ENCODE measurements around the gene CAMTA1. TPM values are rescaled to one million over a fixed set of nuclear protein-coding genes. Genes with fewer than 3 reads are reported as not detected.

Gene CAMTA1
- total RNA-seq, 1 donor from 2014 or later: 115 TPM

GRCh38 chr1:7644961-7645750 lies 859.9 kb downstream of the CAMTA1 start:
- DNase-seq: no peak

GRCh38 chr1:7645751-7646048 lies 860.4 kb downstream of the CAMTA1 start:
- no peak for DNase-seq

- no peak for DNase-seq
These were observed 860.9 kb downstream of the CAMTA1 start for GRCh38 chr1:7646164-7646563.

DNA sequence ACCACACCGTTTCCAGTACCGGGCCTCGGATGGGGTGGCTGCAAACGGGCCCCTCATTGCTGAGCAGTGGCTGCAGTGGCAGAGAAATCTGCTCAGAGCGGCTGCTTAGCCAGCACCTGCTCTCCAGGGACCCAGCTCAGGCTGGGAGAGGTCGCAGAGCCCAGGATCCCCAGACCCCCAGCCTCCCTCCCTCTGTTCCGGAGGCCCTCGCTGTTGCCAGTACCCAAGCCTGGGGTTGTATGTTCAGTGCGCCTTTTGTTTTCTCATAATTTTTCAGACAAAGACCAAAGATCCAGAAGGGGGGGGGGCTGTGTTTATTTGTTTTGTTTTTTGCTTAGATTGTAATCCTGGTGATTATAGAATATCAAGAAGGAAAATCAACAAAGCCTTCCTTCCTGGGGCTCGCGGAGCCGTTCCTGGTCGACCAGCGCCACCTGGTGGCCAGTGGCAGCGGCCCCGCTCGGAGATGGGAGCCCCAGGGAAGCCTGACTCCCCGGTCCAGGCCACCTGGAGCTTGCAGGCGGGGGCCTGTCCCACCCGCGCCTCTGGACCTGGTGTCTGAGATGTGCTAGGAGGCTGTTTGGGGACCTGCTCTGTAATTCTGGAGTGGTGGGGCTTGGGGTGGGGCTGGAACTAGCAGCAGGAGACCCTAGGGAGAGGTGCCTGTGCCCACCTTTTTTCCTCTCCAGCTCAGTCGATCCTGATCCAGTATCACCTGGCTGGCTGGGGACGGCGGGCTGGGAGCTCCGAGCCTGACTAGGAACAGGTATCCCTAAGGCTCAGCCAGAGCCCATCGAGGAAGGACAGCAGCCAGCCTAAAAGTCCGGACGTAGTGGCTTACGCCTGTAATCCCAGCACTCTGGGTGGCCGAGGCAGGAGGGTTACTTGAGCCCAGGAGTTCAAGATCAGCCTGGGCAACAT lies 862.0 kb downstream of the CAMTA1 start:
- peak; percentile 34 for DNase-seq

DNA sequence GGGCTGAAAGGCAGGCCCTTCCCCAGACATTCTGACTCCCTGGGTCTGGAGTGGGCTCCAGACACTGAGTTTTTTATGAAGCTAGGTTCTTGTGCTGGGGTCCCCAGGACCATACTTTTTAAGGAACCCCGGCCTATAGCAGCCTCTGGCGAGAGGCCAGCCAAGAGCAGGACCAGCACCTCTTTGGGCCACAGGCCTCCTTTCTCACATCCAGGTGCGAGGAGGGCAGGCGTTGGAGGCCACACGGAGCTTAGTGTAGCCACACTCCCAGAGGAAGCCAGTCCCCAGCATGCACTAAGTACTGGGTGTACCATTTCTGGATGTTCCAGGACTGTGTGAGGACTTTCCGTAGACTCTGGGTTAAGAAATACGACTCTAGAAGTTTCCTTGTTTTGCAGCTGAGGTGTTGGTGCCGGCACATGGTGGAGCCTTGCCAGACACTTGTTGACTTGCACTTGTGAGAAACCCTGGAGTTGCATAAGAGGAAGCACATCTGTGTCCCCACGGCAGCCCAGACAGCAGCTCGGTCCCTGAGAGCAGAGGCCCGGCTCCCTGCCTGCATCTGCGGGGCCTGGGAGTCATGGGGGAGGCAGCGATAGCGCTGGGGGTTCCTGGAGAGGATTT lies 863.6 kb downstream of the CAMTA1 start:
- no peak for DNase-seq

GRCh38 chr1:7650801-7651200 lies 865.5 kb downstream of the CAMTA1 start:
- DNase-seq: no peak

GRCh38 chr1:7651203-7651602 lies 865.9 kb downstream of the CAMTA1 start:
- DNase-seq: no peak

GRCh38 chr1:7652061-7652460 lies 866.8 kb downstream of the CAMTA1 start:
- DNase-seq: no peak

GRCh38 chr1:7652515-7653098 lies 867.4 kb downstream of the CAMTA1 start:
- DNase-seq: no peak

GRCh38 chr1:7654725-7655124 lies 869.5 kb downstream of the CAMTA1 start:
- DNase-seq: no peak

GRCh38 chr1:7655354-7655753 lies 870.1 kb downstream of the CAMTA1 start:
- DNase-seq: no peak

DNA sequence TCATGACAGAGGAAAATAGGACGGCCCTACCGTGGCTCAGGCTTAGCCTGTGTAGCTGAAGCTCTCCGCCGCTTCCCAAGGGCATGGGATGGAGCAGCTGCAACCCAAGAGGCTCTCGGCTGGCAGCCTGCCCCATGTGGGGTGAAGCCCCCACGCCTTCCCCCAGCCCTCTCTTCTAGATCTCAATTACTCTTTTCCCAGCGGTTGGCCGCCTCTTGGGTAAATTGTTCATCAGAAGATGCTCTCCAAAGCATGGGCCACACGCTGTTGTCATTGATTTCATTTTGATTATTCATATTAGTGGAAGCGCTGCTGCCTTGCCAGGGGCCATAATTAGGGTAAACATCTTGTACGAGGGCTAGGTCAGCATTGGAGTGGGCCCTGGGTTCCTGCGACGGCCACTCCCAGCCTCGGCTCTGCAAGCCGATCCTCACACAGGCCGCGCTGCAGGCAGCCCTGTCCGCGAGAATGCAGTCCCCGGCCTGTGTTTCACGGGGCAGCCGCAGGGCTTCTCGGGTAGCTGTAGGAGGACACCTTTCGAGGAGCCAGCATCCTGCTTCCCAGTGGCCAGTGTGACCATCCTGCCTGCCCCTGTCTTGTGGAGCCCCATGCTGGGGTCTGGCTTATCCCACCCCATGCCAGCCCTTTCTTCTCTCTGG lies 871.4 kb downstream of the CAMTA1 start:
- DNase-seq: no peak

GRCh38 chr1:7657287-7658016 lies 872.2 kb downstream of the CAMTA1 start:
- DNase-seq: no peak

- DNase-seq: no peak
These were observed 872.8 kb downstream of the CAMTA1 start for GRCh38 chr1:7658099-7658498.

- no peak for DNase-seq
These were observed 874.3 kb downstream of the CAMTA1 start for GRCh38 chr1:7659514-7659913.

- no peak for DNase-seq
These were observed 878.3 kb downstream of the CAMTA1 start for GRCh38 chr1:7663451-7664146.

DNA sequence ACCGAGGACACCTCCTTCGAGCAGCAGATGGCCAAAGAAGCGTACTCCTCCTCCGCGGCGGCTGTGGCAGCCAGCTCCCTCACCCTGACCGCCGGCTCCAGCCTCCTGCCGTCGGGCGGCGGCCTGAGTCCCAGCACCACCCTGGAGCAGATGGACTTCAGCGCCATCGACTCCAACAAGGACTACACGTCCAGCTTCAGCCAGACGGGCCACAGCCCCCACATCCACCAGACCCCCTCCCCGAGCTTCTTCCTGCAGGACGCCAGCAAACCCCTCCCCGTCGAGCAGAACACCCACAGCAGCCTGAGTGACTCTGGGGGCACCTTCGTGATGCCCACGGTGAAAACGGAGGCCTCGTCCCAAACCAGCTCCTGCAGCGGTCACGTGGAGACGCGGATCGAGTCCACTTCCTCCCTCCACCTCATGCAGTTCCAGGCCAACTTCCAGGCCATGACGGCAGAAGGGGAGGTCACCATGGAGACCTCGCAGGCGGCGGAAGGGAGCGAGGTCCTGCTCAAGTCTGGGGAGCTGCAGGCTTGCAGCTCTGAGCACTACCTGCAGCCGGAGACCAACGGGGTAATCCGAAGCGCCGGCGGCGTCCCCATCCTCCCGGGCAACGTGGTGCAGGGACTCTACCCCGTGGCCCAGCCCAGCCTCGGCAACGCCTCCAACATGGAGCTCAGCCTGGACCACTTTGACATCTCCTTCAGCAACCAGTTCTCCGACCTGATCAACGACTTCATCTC lies 879.1 kb downstream of the CAMTA1 start:
- no peak for DNase-seq

DNA sequence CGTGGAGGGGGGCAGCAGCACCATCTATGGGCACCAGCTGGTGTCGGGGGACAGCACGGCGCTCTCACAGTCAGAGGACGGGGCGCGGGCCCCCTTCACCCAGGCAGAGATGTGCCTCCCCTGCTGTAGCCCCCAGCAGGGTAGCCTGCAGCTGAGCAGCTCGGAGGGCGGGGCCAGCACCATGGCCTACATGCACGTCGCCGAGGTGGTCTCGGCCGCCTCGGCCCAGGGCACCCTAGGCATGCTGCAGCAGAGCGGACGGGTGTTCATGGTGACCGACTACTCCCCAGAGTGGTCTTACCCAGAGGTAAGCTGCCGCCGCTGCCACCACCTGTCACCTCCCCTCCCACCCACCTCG lies 879.6 kb downstream of the CAMTA1 start:
- no peak for DNase-seq

DNA sequence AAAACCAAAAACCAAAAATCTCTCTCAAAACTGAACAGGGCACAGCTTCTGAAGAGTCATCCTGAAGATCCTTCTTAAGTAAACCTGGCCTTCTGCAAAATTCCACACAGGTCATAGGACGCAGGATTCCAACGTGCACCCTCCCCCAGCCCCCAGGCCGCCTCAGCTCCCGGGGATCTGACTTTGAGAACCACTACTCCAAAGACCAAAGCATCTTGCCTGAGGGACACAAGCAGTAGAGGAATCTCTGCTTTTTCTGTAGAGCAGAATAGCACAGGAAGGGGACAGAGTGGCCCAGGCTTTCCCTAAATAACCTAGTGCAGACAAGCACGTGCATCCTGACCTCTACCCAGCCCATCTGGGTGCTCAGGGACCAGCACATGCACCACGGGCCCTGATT lies 881.0 kb downstream of the CAMTA1 start:
- DNase-seq: no peak

DNA sequence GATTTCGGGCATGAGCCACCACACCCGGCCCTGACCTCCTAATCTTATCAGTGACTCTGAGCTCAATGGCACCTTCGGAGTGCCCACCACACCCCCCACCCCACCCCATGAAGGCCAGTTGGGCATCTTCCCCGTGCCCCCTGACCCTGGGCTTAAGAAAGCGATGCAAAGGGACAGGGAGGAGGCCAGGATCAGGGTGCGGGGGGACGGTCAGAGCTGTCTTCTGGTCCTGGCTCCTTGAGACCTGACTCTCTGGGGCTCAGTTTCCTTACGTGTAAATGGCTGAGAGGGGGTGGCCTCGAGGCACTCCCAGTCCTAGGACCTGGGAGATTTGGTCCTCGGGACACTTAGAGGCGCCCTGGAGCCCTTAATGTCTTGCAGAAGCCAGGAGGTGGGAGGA lies 881.9 kb downstream of the CAMTA1 start:
- DNase-seq: no peak

All from occipital lobe (tissue), 2 donors.